ENCODE data around the gene HDAC4. TPM values are rescaled to one million over a fixed set of nuclear protein-coding genes. Genes with fewer than 3 reads are reported as not detected.

The HDAC4 gene
- total RNA-seq, 1 experiment from 2014 or later: 5.5 TPM

DNA sequence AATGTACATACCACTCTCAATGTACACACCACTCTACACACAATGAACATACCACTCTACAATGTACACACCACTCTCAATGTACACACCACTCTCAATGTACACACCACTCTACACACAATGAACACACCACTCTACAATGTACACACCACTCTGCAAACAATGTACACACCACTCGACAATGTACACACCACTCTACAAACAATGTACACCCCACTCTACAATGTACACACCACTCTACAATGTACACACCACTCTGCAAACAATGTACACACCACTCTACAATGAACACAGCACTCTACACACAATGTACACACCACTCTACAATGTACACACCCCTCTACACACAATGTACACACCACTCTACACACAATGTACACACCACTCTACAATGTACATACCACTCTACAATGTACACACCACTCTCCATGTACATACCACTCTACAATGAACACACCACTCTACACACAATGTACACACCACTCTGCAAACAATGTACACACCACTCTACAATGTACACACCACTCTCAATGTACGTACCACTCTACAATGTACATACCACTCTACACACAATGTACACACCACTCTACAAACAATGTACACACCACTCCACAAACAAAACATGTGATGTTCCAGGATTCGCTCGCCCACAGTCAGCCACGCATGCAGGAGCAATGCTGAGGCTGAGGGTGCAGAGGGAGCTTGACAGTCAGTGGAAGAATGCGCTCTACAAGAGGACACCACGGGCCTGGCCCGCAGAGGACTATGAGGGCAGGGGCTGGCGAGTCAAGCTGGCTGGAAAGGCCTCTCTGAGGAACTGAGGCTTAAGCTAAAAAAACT is 118.2 kb downstream of the HDAC4 start:
- DNase-seq (ENCODE audit: low read depth): no peak

DNA sequence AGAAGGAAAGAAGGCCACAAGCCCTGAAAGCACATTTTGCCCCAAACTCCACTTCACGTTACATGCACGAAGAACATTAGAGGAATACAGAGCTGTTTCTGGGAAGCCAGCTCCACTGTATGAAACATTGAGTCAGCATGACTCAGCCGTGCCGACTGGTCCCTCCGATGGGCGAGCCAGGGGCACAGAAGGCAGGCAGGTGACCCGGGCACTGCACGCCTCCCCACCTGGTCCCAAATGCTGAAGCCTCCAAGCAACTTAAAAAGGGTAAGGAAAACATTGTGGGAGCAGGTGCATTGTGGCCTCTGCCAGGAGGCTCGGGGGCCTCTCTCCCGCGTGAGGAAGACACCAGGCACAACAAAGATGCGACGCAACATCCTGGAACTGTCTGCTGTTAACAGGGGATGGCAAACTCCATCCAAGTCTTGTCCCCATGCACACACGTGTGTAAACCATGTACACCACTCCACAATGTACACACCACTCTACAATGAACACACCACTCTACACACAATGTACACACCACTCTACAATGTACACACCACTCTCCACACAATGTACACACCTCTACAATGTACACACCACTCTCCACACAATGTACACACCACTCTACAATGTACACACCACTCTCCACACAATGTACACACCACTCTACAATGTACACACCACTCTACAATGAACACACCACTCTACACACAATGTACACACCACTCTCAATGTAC is 120.4 kb downstream of the HDAC4 start:
- peak; percentile 87 for DNase-seq (ENCODE audit: low read depth)

DNA sequence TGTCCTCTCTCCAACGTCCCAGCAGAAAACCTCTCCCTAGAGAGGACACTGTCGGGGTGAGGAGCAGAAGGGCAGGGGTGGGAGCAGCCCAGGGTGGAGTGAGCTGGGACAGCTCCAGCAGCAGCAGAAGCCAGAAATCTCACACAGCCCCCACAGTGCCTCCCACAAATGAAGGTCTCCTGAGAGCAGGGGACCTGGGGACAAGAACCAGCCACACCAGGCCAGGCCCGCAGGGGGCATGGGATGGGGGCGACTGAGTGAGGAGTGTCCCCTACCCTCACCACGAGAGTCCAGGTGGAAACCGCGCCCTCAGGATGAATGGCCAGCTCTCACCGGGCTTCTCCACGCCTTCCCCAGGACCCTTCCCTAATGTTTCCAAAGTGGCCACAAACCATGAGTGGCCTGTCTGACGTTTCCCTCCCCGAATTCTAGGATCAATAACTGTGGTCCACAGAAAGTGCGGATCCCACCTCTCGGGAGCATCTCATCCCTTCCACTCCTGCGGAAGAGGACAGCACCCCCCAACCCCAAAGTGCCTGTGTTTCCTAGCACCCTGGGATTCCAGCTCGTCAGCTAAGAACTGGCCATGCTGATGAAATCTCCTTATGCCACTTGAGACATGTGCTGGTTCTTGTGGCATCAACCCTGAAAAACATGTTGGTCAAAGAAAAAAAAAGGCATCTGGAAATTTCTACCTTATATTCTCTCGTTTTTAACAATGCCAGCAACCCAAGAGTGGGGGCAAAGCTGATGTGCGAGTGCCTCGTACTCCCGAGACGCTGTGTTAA is 121.1 kb downstream of the HDAC4 start:
- DNase-seq (ENCODE audit: low read depth): no peak

DNA sequence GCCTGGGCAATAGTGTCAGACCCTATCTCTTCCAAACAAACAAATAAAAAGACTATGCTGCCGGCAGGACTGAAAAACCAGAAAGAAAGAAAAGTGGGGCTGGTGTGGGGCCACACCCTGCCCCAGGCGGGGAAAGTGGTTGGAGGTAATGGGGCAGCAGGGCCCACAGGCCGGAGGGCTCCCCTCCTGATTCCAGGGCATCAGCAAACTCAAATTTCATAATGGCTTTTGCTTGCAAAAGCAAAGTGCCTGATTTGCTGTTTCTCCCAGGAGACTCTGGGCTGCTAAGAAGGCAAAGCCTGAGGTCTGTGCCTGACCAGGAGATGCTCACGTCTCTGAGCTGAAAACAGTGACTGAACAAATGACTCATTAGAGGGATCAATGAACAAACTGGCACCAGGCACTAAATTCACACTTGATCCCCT is 121.9 kb downstream of the HDAC4 start:
- peak; percentile 46 for DNase-seq (ENCODE audit: low read depth)

DNA sequence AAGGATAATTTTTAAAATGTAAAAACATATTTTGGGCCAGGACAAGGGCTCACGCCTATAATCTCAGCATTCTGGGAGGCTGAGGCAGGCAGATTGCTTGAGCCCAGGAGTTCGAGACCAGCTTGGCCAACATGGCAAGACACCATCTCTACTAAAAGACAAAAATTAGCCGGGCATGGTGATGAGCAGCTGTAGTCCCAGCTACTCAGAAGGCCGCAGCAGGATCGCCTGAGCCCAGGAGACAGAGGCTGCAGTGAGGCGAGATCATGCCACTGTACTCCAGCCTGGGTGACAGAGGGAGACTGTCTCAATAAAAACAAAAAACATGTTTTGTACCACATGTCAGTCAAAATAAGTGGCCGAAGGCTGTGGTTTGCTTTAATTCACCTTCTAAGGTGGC is 122.5 kb downstream of the HDAC4 start:
- DNase-seq (ENCODE audit: low read depth): no peak

DNA sequence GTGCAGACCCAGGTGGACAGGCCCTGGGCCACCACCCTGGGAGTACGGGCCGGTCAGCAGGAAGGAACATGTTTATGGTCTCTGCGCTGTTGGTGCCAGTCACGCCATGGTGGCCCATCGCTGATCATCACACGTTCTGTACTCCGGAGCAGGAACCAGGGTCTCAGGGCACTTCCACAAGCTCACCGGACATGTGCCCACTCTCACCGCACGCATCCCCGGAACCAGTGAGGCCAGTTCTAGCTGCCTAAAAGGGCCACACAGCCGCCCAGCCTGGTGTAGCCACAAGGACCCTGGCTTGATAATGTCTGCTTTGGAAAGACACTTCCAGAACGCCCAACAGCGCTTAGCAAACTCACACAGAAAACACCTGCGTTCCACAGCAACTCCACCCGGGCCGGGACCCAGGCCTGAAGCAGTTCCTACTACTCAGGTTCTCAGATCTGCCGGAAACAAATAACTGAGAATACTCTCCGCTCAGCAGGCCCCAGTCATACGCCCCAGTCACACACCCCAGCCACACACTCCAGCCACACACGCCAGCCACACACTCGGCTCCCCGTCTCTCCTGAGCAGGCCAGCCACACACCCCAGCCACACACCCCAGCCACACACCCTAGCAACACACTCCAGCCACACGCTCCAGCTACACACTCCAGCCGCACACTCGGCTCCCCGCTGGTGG is 123.3 kb downstream of the HDAC4 start:
- no peak for DNase-seq (ENCODE audit: low read depth)

DNA sequence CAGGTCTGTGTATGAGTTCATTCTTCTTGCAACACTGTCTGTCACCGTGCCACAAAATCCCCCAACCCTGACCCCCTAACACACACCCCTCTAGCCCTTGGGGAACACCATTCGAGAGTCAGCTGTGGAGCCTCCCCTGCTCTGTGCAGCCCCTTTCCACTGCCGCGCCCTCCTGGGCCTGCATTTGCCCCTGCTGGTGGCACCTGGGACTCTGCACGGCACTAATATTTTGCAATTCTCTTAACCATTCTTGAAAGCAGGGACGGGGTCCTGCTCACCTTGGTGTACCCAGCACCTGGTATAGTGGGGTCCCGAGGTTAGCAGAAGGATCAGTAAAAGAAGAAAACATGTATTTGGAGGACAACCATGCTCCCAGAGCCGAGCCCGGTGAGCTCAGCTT is 124.0 kb downstream of the HDAC4 start:
- no peak for DNase-seq (ENCODE audit: low read depth)

DNA sequence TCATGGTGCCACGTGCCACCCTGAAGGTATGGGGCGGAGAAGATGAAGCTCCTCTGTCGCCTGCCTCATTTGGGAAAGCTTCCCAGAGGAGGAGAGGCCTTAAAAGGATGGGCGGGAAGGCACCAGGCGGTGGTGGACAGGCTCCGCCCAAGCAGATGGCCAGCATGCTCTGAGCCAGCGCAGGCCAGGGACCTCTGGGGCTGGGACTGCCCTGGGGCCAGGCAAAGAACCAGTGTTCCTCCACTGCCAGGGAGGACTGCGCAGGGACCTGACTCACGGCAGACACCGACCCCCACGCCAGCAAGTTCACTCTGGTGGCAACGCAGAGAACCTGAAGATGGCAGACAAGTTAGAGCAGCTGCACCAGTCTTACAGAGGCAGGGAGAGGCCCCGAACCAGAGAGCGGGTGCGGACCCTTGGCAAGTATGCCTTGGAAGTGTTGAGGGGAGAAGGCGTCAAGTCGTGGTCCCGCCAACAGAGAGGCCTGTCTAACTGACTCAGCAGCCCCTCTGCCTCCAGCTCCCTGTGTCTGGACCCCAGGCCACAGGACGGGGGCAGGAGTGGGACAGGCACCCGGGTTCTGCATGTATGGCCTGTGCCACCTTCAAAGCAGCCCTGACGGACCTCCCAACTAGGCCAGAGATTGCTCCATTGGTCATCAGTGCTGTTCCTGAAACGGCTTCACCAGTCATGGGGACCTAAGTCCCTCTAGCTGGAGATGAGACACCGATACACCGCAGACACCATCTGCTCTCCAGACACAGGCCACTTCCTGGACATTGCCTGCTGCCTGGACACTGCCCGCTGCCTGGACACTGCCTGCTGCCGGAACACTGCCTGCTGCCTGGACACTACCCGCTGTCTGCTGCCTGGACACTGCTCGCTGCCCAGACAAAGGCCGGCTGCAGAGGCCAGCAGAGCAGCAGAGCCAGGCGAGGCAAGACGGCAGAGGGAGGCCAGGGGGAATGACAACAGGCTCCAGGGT is 124.7 kb downstream of the HDAC4 start:
- DNase-seq (ENCODE audit: low read depth): peak; percentile 99

DNA sequence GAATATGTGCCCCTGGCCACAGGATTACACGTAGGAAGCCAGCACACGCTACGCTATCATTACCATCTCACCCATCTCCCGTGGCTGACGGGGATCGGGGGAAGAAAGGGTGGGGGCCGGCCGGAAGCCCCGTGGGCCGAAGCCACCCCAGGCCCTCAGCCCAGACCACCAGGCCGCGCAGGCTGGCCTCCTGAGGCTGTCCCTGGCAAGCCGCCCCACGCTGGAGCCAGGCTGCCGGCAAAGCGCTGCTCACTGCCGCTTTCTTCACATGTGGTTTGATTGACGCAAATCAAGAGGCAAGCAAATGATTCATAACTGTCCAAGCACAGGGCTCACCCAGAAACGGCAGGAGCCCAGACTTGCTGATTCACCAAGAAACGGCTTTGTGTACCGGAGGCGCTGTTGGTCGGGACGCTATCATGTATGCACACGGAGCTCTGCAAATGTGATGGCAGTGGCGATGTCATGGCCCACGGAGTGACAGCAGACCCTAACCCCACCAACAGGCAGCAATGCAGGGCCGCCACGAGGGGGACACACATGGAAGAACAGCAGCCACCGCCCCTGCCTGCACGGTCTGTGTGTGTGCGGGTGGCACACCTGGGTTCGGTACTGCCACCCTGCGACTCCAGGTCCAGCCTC is 125.7 kb downstream of the HDAC4 start:
- peak; percentile 99 for DNase-seq (ENCODE audit: low read depth)

DNA sequence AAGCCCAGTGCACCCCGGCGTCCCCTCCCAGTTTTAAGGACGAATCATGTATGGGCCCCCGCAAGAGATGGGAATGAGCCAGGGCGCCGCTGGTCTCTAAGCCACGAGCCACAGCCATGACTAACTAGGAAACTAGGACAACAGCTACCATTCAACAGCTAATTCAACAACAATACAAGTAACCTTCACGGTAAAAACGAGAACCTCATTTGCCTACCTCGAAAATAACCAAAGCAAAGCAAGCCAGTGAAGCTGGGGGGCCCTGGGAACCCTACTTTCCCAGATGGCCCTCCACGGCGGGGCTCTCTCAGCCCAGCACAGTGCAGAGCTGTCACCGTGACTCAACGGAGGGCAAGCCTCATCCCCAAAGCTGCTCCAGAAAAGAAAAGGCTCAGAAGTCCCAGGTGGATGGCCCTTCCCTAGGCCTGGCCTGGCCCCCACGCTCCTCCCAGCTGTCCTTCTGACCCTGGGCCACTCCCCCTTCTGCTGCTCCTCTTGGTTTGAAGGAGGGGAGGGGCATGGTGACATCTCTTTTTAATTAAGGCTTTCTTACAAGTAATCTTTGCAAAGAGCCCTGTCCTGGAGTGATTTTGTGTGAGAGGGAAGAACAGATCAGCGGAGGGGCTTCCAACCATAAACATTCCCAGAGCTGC is 126.3 kb downstream of the HDAC4 start:
- peak; percentile 83 for DNase-seq (ENCODE audit: low read depth)

DNA sequence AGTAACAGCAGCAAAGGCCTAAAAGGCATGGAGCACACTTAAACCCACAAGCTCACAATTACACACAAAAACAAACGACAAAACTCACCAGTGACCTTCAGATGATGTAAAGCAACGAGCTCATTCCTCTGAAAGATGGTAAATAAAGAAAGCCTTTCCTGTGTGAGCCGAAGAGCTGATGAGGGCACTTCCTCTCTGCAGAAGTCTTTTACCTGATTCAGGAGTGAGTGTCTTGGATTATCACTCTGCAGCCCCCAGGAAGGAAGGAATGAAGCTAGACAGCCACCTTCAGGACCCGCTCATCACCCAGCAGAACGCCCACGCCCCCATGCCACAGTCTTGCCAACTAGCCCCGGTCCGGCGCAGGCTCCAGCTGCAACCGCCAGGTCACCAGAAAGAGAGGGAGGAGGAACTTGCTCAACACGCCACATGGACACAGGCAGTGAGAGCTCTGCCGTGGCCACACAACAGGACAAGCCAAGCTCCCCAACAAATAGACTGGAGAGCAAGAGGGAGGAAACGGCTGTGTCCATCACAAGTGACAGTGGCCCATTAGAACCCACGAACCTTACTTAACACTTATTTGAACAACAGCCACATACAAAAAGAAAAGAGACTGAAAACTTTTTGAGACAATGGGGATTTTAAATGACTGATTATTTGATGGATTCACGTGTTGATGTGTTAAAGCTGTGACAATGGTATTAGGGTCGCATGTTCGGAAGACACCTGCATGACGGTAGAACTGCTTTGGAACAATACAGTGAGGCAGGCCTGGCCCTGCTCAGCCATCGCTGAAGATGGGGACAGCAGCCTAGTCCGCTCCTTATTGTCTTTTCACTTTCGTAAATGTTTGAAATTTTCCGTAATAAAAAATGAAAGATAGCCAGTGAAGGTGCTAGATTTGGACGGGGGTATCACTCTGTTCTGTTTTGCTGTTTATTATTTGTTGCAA is 127.3 kb downstream of the HDAC4 start:
- DNase-seq (ENCODE audit: low read depth): no peak

DNA sequence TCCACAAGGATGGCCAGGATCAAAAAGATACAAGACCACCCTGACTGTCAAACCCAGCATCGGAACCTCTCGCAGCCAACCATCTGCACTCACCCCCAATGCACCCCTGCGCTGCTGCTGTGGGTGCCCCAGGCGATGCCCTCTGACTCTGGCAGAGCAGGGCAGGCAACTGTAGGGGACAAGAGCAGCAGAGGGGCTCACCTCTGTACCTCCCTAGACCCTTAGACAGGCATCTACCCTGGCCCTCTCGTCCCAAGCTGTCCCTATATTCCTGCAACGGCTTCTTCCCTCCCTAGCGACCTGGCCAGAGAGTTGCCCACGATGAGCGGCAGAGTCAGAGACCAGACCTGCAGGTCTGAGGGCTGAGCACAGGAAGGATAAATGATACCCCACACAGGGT is 128.2 kb downstream of the HDAC4 start:
- no peak for DNase-seq (ENCODE audit: low read depth)

DNA sequence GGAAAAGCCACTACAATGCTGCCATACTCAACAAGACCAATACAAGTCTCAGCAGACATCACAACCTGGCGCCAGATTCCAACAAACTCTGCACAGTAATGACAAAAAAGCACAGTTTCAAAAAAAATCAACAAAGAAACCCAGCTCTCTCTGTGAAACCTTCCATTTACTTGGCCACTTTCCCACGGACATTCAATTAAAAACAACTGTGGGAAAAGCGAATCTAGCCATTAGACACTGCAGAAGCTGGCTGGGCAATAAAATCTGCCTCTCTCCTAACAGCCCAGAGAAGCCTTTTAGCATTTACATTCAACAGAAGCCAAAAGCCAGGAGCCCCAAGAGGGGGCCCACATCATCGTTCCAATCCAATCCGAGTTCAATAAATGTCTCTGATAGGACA is 128.9 kb downstream of the HDAC4 start:
- DNase-seq (ENCODE audit: low read depth): peak; percentile 23

DNA sequence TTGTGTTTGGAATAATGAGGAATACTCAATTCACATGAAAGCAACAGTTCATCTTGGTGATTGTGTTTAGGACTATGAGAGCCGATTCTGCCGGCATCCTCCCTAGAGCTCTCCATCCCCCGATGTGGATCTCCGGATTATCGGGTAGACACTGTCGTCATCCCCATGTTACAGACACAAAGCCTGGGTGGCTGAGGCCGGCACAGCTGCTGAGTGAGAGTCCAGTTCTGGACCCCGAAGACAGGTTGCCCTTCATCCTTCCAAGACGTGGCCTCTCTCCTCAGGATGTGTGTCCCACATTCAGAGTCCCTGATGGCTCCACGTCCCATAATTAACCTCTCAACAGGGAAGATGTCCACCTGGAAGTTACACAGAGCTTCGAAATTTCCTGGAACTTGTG is 129.3 kb downstream of the HDAC4 start:
- no peak for DNase-seq (ENCODE audit: low read depth)

DNA sequence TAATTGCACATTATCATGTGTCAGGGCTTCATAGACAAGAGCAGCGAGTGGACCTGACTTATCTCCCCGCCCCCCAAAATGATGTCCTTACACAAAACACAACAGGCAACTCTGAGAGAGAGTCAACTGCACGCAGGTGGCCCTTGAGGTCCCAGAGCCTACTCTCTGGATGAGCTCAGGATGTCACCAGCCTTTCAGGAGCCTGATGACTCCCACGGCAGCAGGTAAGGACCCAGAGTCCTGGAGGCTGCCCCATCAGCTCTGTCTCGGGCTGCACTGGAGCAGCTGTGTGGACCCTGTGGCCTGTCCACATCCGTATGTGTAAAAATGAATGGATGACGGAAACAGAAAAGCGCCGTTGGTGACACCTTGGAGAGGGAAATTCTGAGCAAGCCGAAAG is 130.9 kb downstream of the HDAC4 start:
- no peak for DNase-seq (ENCODE audit: low read depth)

DNA sequence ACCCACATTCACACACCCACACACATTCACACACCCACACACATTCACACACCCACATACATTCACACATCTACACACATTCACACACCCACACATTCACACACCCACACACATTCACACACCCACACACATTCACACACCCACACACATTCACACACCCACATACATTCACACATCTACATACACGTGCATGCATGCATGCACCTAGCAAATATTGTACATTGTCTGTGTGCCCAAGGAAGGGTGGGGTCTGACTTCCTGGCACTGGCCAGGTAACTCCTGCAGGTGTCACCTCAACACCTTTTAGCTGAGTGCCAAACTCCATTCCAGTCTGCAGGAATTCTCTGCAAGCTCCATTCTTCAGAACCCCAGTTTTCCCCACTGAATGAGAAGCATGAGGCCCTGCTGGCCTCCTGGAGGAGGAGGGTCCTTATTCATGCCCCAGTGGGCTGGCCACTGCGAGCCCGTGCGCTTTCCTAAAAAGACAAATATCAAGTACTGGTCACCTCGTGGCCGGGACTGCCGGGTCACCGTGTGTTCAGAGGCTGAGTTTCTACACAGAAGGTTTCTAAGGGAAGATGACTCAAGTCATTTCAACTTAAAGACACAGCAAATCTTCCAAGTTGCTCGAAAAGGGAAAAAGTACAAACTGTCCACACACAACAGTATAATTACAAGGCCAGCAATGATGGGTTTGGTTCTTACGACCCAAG is 131.5 kb downstream of the HDAC4 start:
- no peak for DNase-seq (ENCODE audit: low read depth)

DNA sequence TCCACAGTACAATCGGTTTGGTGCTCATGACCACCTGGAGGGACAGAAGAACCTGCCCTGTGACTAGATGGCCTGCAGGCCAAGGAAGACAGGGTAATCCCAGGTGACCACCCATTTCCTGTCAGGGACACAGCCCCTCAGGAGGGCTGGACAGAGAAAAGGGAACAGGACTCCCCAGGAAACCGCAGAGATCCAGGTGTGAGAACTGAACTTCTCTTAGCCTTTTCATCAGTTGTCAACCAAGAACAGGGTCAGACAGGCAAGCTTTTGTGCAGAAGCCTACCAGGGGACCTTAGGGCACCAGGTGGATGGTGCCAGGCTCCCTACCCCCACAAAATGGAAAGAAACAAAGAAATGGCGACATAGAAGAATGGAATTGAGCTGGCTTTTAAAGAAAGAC is 132.3 kb downstream of the HDAC4 start:
- no peak for DNase-seq (ENCODE audit: low read depth)

DNA sequence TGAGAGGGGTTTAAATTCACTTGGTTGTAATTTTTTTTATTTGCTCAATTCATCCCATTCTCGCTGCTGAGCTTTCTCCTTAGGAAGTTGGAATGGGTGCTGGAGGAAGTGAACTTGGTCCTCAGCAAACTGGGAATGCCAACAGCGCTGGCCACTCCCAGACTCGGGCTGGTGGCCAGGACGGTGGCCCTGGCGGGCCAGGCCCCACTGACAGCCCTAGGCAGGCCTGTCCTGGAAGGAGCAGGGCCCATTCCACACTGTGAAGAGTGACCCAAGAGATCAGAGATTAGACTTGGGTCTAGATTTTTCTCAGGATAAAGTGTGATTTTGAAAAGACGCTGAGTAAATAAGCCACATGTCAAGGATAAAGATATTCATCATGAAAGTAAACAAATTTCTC is 132.7 kb downstream of the HDAC4 start:
- peak; percentile 71 for DNase-seq (ENCODE audit: low read depth)
